GM18499 (cell line): ENCODE data around the gene SFTPA2.
A peak's percentile ranks its signal among the peaks of the same experiment; 100 is the strongest.
"Not testable (repeated sequence)": the region's sequence is repeated elsewhere in the genome, so short reads cannot be mapped to it uniquely, and the experiment has no call there.

Source experiments
- ATAC-seq: cut with Tn5 transposase; IDR thresholded peaks from one replicate; pipeline ENCODE4 v1.9.1; 2021; ENCODE audit warnings: moderate number of reproducible peaks; ENCODE audit not compliant: insufficient read depth, unreplicated experiment

Gene SFTPA2

GRCh38 chr10:79561257-79561656, 1.1 kb upstream of the SFTPA2 start:
- no peak for ATAC-seq

GRCh38 chr10:79559726-79560125, 481 bp downstream of the SFTPA2 start:
- no peak for ATAC-seq

GRCh38 chr10:79556961-79557360, 3.2 kb downstream of the SFTPA2 start:
- ATAC-seq, result not testable (repeated sequence)

GRCh38 chr10:79555354-79556309, 4.6 kb downstream of the SFTPA2 start:
- no peak for ATAC-seq

- no peak for ATAC-seq
Measured at GRCh38 chr10:79552143-79552542, 8.1 kb downstream of the SFTPA2 start.

GRCh38 chr10:79547973-79548372, 12.2 kb downstream of the SFTPA2 start:
- no peak for ATAC-seq

- not testable (repeated sequence) for ATAC-seq
Measured at GRCh38 chr10:79547128-79547527, 13.1 kb downstream of the SFTPA2 start.

- not testable (repeated sequence) for ATAC-seq
Measured at GRCh38 chr10:79544926-79545659, 15.1 kb downstream of the SFTPA2 start.

- ATAC-seq, result not testable (repeated sequence)
Measured at GRCh38 chr10:79544408-79544807, 15.8 kb downstream of the SFTPA2 start.

- no peak for ATAC-seq
Measured at GRCh38 chr10:79542626-79543025, 17.6 kb downstream of the SFTPA2 start.

GRCh38 chr10:79540930-79541329, 19.3 kb downstream of the SFTPA2 start:
- ATAC-seq, result peak; percentile 95

GRCh38 chr10:79538311-79538710, 21.9 kb downstream of the SFTPA2 start:
- ATAC-seq, result not testable (repeated sequence)

- ATAC-seq, result not testable (repeated sequence)
Measured at GRCh38 chr10:79533903-79534175, 26.4 kb downstream of the SFTPA2 start.

- not testable (repeated sequence) for ATAC-seq
Measured at GRCh38 chr10:79533142-79533902, 26.9 kb downstream of the SFTPA2 start.

GRCh38 chr10:79528261-79528660, 31.9 kb downstream of the SFTPA2 start:
- not testable (repeated sequence) for ATAC-seq

- peak; percentile 75 for ATAC-seq
Measured at GRCh38 chr10:79525049-79525710, 35.0 kb downstream of the SFTPA2 start.

GRCh38 chr10:79523157-79523853, 36.9 kb downstream of the SFTPA2 start:
- not testable (repeated sequence) for ATAC-seq

GRCh38 chr10:79522464-79522863, 37.7 kb downstream of the SFTPA2 start:
- ATAC-seq, result not testable (repeated sequence)

- ATAC-seq, result not testable (repeated sequence)
Measured at GRCh38 chr10:79521751-79522150, 38.5 kb downstream of the SFTPA2 start.
